ENCODE data around the gene FOSL2.

Gene FOSL2

DNA sequence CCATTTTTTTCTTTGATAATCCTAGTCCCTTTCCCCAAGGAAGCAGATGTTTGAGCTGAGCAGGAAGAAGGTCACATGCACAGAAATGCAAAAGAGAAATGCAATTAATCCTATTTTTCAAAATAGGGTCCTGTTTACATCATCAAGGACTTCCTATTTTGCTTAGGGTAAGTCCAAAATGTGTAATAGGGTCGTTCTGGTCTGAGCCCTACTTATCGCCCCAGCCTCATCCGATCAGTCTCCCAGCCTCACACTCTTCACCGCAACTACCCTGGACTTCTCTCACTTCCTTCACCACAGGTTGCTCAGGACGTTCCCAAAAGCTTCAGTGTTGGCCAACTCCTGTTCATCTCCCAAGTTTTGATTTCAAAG lies 32.8 kb downstream of the FOSL2 start:
- DNase-seq (ENCODE audit: low spot score) = no peak
- TF ChIP-seq, protein P1, sequence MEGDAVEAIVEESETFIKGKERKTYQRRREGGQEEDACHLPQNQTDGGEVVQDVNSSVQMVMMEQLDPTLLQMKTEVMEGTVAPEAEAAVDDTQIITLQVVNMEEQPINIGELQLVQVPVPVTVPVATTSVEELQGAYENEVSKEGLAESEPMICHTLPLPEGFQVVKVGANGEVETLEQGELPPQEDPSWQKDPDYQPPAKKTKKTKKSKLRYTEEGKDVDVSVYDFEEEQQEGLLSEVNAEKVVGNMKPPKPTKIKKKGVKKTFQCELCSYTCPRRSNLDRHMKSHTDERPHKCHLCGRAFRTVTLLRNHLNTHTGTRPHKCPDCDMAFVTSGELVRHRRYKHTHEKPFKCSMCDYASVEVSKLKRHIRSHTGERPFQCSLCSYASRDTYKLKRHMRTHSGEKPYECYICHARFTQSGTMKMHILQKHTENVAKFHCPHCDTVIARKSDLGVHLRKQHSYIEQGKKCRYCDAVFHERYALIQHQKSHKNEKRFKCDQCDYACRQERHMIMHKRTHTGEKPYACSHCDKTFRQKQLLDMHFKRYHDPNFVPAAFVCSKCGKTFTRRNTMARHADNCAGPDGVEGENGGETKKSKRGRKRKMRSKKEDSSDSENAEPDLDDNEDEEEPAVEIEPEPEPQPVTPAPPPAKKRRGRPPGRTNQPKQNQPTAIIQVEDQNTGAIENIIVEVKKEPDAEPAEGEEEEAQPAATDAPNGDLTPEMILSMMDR (IDR thresholded peaks at IDR 0.05; ENCODE audit: extremely low read depth, insufficient read depth, missing control alignments) = no peak
- in situ Hi-C loops (cut with MboI; ENCODE audit: low pct_unique_long_range_greater_than_20kb, low sequenced_read_pairs, unreplicated experiment) = no loop called here

GRCh38 chr2:28427741-28428415 lies 35.2 kb downstream of the FOSL2 start:
- DNase-seq (ENCODE audit: low spot score) = no peak
- in situ Hi-C loops (cut with MboI; ENCODE audit: low pct_unique_long_range_greater_than_20kb, low sequenced_read_pairs, unreplicated experiment) = no loop called here
- TF ChIP-seq, protein P1 (IDR thresholded peaks at IDR 0.05; ENCODE audit: extremely low read depth, insufficient read depth, missing control alignments) = no peak

DNA sequence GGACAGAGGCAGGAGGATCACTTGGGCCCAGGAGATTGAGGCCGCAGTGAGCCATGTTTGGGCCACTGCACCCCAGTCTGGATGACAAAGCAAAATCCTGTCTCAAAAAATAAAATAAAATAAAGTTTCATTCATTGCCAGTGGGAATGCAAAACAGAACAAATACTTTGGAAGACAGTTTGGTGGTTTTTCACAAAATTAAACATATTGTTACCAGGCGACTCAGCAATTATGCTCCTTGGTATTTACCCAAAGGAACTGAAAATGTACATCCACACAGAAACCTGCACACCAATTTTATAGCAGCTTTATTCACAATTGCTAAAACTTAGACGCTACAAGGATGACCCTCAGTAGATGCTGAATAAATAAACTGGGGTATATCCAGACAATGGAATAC lies 35.8 kb downstream of the FOSL2 start:
- TF ChIP-seq, protein P1 (IDR thresholded peaks at IDR 0.05; ENCODE audit: extremely low read depth, insufficient read depth, missing control alignments) = no peak
- DNase-seq (ENCODE audit: low spot score) = no peak
- in situ Hi-C loops (cut with MboI; ENCODE audit: low pct_unique_long_range_greater_than_20kb, low sequenced_read_pairs, unreplicated experiment) = no loop called here

DNA sequence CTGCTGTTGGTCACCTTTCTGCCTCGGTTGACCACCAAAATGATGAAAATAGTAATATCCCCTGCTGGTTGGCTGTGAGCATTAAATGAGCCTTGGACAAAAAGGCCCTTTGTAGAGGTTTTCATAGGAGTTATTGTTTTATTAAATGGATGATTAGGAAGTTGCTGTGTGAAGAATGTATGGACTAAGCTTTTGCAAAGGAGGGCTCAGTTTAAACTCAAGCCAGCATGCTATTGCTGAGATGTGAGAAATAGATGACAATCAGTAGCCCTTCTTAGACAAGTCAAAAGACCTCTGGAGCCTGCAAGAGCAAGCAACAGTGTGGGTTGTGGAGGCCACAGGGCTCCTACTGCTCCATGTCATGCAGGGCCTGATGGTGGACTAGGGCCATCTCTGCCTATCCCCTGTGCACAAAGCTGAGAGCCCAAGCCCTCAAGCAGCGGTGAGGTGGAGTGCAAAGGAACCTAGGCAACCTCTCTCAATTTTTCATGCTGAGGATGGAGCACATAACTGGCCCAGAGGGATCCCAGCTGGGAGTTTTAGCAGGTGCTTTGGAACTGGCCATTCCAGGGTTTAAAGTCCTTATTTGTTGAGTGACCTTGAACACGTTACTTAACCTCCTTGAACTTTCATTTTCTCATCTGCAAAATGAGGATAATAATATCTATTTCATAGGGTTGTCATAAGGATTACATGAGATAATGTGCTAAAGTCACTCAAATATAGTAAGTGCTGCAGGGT lies 37.1 kb downstream of the FOSL2 start:
- TF ChIP-seq, protein P1 (IDR thresholded peaks at IDR 0.05; ENCODE audit: extremely low read depth, insufficient read depth, missing control alignments) = no peak
- no peak for DNase-seq (ENCODE audit: low spot score)
- in situ Hi-C loops (cut with MboI; ENCODE audit: low pct_unique_long_range_greater_than_20kb, low sequenced_read_pairs, unreplicated experiment) = no loop called here

GRCh38 chr2:28430377-28430765 lies 37.7 kb downstream of the FOSL2 start:
- TF ChIP-seq, protein P1 (IDR thresholded peaks at IDR 0.05; ENCODE audit: extremely low read depth, insufficient read depth, missing control alignments) = no peak
- no peak for DNase-seq (ENCODE audit: low spot score)
- in situ Hi-C loops (cut with MboI; ENCODE audit: low pct_unique_long_range_greater_than_20kb, low sequenced_read_pairs, unreplicated experiment) = no loop called here

GRCh38 chr2:28430788-28431418 lies 38.2 kb downstream of the FOSL2 start:
- DNase-seq (ENCODE audit: low spot score) = no peak
- in situ Hi-C loops (cut with MboI; ENCODE audit: low pct_unique_long_range_greater_than_20kb, low sequenced_read_pairs, unreplicated experiment) = no loop called here
- TF ChIP-seq, protein P1 (IDR thresholded peaks at IDR 0.05; ENCODE audit: extremely low read depth, insufficient read depth, missing control alignments) = no peak

All from GM13977 (cell line).